SK-N-SH (cell line): Measurements from ENCODE around the gene NOSTRIN.

Experiments
- CTCF ChIP-seq: fragments of 200-600 bp; sonication (generic); IDR thresholded peaks from 2 replicates; pipeline ENCODE4 v1.6.1; 2017; ENCODE audit warnings: antibody characterized with exemption, mild to moderate bottlenecking, moderate library complexity
- EP300 ChIP-seq, 2 experiments: IDR thresholded peaks; 2 replicates each; pipeline versions ENCODE4 v1.4.0 to v1.6.1; 2012; ENCODE audit warnings: borderline replicate concordance in 1 of 2, low read depth in 1 of 2, low read length in 1 of 2
- FOXM1 ChIP-seq: IDR thresholded peaks from 2 replicates; pipeline ENCODE4 v1.4.0; 2012; ENCODE audit warnings: low read depth, mild to moderate bottlenecking
- RAD21 ChIP-seq: IDR thresholded peaks from 2 replicates; pipeline ENCODE4 v1.6.1; 2012; ENCODE audit warnings: mild to moderate bottlenecking, low read length
- TCF12 ChIP-seq: IDR thresholded peaks from 2 replicates; pipeline ENCODE4 v1.4.0; 2012

GRCh38 chr2:168821992-168822391 lies 19.6 kb downstream of the NOSTRIN start:
- TF ChIP-seq FOXM1 (no peak), CTCF (no peak), RAD21 (no peak), TCF12 (no peak), EP300 (IDR thresholded peaks at IDR 0.05; ENCODE audit: borderline replicate concordance in 1 of 2, low read depth in 1 of 2, low read length in 1 of 2) (no peak)
